ENCODE results near the gene PCBP3. TPM values are rescaled to one million over a fixed set of nuclear protein-coding genes. Genes with fewer than 3 reads are reported as not detected.

PCBP3 gene
- total and polyA plus RNA-seq, 2 of the 13 experiments (the other 11 are each of a cell fraction or from before 2014, with no cell fraction given) = not detected

- no peak for TF ChIP-seq HMGXB4 (CRISPR knock-in tag; IDR thresholded peaks at IDR 0.05; ENCODE audit: borderline replicate concordance in 1 of 2, low read depth in 1 of 2)
- TF ChIP-seq ZMYM2 (CRISPR knock-in tag; IDR thresholded peaks at IDR 0.05) = no peak
- no peak for TF ChIP-seq ZNF615 (CRISPR knock-in tag; IDR thresholded peaks at IDR 0.05; ENCODE audit: borderline replicate concordance)
- TF ChIP-seq ZXDC (CRISPR knock-in tag; IDR thresholded peaks at IDR 0.05) = no peak
- TF ChIP-seq MBNL3 (CRISPR knock-in tag; conservative IDR thresholded peaks at IDR 0.05) = no peak
- TF ChIP-seq KLF11 (CRISPR knock-in tag; IDR thresholded peaks at IDR 0.05) = no peak
- TF ChIP-seq TBX3 (IDR thresholded peaks at IDR 0.05; ENCODE audit: borderline replicate concordance) = no peak
Observed at GRCh38 chr21:45641480-45642035, 2.0 kb upstream of the PCBP3 start (continued).

Data from HepG2 (cell line).